Stimulated activated CD8-positive, alpha-beta memory T cell treated with anti-CD3 and anti-CD28 coated beads, Interleukin-4, amount 100 ng/mL, for 4 hours (primary cell): ENCODE results near the gene SMURF1.

Experiments used
- DNase-seq, 2 donors: peaks; one replicate each; pipeline ENCODE4 v3.0.0-alpha.2; 2020; ENCODE audit warnings: low read depth in 2 of 2, low spot score in 1 of 2

Gene SMURF1

GRCh38 chr7:99030951-99031350 lies 113.0 kb downstream of the SMURF1 start:
- DNase-seq: no peak

GRCh38 chr7:99030457-99030856 lies 113.5 kb downstream of the SMURF1 start:
- DNase-seq: no peak

GRCh38 chr7:99029466-99030435 lies 114.2 kb downstream of the SMURF1 start:
- no peak for DNase-seq

- no peak for DNase-seq
These were observed 115.5 kb downstream of the SMURF1 start for GRCh38 chr7:99028261-99028973.

- no peak for DNase-seq
These were observed 116.1 kb downstream of the SMURF1 start for GRCh38 chr7:99027841-99028240.

- no peak for DNase-seq
These were observed 116.7 kb downstream of the SMURF1 start for GRCh38 chr7:99027241-99027640.

- no peak for DNase-seq
These were observed 119.8 kb downstream of the SMURF1 start for GRCh38 chr7:99024066-99024465.

GRCh38 chr7:99021941-99022560 lies 121.9 kb downstream of the SMURF1 start:
- DNase-seq: no peak

GRCh38 chr7:99020413-99020715 lies 123.5 kb downstream of the SMURF1 start:
- no peak for DNase-seq

GRCh38 chr7:99019523-99020412 lies 124.1 kb downstream of the SMURF1 start:
- no peak for DNase-seq

- no peak for DNase-seq
These were observed 127.7 kb downstream of the SMURF1 start for GRCh38 chr7:99016196-99016595.

- DNase-seq: no peak
These were observed 129.6 kb downstream of the SMURF1 start for GRCh38 chr7:99014113-99014985.

GRCh38 chr7:99013266-99014112 lies 130.4 kb downstream of the SMURF1 start:
- DNase-seq: no peak

- no peak for DNase-seq
These were observed 131.2 kb downstream of the SMURF1 start for GRCh38 chr7:99012722-99013121.

- DNase-seq: no peak
These were observed 132.1 kb downstream of the SMURF1 start for GRCh38 chr7:99011706-99012404.

- DNase-seq: no peak
These were observed 132.6 kb downstream of the SMURF1 start for GRCh38 chr7:99011341-99011705.

GRCh38 chr7:99010281-99010680 lies 133.6 kb downstream of the SMURF1 start:
- DNase-seq: no peak

- DNase-seq: no peak
These were observed 134.9 kb downstream of the SMURF1 start for GRCh38 chr7:99008921-99009530.
